ENCODE measurements around the gene GUCD1.
"Not testable (repeated sequence)": the region's sequence is repeated elsewhere in the genome, so short reads cannot be mapped to it uniquely, and the experiment has no call there.

Gene GUCD1

DNA sequence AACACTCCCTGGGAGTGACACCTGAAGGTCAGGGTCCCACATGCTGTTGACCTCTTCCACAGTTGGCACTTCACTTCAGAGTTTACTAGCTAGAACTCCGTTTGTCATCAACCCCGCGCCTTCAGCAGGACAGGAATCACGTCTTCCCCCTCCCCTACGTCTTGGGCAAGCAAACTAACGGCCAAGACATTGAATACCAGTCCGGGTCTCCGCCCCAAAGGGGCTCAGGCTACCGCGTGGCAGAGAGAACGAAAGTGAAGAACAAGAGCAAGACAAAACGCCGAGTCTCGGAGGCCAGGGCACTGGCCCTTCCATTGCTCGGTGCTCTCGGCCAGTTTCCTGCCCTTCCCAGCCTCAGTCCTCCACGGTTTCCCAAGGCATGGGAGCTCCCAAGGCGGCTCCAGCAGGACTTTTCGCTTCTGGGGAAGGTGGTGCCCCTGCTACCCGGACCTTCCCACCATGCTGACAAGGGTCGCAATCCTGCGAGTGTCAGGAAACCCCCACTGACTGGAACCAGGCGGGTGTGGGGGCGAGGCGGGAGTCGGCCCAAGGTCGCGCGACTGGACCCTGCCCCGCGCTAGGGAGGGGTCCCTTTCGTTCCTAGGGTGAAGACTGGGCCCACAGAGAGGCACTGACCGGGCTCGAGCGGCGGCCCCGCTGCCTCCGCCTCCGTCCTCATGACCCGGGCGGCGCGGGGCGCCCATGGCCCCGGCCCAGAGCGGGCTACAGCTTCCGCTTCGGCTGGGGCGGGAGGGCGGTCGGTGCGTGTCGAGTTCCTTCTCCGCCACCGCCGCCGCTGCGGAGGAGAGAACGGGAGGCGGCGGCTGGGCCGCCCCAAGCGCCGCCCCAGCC is at the start of gene GUCD1:
Gene GUCD1 (minus strand): TSS at position 826 of the 852 bp plus-strand sequence. CDS start 147 bp downstream, at position 679.
- peak; percentile 24 to 28 for DNase-seq

DNA sequence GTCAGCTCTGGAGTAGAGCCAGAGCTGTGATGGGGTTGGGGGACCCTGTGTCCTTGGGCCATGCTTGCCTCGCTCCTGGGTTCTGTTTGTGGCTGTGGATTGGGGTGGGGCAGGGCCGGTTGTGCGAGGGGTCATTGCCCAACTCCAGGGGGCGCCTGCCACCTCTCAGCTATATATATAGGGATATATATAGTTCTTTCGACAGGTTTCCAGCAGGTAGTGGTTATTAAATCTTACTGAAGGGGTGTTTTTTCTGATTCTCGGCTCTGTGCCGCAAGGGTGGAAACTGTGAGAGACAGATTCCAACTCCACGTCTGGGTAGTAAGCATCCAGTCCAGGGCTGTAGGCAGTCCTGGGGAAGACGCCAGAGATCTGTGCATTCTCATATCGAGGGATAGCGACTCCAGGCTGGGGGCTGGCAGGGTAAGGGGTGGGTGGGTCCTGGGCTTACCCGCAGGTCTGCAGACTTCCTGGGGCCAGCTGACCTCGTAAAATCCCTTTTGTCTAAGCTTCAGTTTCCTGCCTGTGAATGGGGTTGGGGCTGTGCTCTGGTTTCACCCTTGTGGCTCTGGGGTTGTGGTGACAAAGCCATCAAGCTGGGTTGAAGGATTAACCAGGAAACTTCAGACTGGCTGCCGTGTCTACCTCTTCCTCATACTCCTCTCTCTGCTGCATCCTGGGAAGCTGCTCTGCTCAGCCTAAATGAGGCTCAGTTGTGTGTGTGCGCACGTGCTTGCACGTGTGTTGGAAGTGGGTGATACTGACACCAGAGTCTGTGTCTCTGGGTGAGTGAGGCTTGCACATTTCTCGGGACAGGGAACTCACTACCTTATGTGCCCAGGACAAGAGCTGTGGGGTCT is 49.1 kb upstream of the GUCD1 start:
- peak in 1 of 2 donors; percentile 17 for DNase-seq

DNA sequence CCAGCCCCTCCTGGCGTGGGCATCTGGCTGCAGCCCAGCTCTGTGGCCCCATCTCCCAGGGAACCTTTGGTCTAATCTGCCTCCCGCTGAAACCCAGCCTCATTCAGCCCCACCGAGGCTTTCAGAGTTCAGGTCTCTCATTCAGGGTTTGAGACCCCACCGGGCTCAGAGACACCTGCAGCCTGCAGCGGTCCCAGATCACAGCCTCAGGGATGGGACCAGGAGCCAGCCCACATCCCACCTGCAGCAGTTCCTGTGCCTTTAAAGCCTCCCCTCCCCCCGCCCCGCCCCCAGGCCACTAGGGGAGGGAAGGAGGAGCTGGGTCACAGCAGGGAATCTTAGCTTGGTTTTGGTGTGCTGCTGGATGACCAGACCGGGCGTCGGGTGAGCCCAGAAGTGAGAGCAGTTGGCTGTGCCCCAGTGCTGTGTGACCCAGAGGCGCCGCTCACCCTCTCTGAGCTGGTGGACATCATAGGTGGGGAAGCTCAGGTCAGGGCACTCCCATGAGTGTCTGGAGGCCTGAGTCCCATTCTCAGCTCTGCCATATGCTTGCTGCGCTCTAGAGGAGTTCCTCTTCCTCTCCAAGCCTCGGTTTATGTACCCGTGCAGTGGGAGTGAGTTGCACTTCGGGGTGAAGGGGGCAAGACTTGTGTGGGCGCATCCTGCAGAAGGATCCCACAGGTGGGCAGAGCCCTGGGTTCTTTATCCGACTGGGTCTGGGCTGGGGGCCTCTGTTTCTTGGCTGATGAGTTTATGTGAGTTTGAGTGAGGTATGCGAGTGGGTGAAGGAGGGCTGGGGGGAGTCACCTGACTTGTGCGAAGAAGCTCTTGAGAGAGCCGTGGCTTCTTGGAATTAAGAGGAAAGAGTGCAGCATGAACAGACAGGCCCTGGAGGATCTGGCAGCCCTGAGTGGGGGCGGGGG is 48.2 kb upstream of the GUCD1 start, which contains the start of gene GGT1:
Gene GGT1 (plus strand): TSS at position 347 of the 923 bp plus-strand sequence. CDS start 7,889 bp downstream, outside the sequence.
- not testable (repeated sequence) for DNase-seq

DNA sequence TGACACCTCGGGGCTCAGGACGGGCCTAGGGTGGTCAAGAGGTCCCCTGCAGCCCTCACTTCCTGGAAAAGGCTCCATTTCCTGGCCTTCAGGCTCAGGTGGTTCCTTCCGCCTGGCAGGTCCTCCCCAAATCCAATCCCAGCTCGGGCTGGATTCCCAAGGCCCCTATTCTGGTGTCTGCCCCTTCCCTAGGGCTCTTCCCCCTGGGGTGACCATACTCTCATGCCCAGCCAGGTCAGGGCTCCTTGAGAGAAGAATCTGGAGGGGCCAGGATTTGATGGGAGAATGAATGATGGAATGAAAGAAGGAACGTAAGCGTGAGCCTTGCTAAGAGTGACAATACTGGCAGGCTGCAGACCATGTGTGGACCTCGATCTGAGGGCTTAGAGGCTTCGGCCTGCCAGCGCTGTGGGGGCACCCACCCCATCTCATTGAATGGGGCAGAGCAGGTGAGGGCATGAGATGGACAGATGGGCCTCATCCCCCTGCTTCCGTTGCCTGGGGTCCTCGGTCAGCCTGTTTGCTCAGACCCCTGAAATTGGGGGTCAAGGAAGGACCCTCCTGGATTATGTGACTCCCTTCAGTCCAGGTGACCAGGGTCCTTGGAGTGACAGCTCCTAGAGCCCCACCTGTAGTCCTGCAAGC is 47.3 kb upstream of the GUCD1 start:
- not testable (repeated sequence) for DNase-seq

DNA sequence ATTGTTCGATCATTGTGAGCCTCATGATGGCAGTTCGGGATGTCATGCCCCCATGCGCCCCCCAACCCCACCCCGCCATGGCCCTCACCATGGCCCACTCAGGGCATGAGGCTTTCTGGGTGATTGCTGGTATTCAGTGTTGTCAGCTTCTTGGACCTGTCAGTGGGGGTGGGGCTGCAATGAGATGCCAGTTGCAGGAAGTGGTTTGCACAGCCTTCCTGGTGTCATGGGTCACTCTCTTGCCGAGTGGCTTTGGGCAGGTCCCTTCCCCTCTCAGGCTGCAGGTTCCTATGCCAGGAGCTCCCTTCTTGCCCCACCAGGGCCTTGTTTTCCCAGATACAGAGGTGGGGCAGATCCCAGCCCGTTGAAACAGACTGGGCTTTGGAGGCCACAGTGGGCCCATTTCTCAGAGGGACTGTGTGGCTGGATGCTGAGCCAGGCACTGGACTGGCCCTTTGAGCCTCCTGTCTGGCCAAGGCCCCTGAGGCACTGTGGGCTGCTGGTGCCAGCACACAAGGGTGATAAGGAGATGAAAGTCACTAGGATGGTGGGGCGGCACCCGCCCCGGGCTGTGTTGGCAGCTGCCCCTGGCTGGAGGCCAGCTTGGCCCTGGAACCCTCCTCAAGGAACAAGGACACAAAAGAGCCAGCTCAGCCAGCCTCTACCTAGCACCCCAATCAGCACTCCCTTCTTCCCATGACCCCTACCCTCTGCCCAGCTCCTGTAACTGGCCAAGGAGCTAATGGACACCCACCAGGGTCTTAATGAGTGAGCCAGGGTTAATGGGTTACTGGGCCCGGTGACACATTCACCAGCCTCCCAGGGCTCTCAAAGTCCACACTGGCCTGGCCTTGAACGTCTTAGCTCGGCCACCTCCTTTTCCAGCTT is 46.5 kb upstream of the GUCD1 start:
- no peak for DNase-seq

DNA sequence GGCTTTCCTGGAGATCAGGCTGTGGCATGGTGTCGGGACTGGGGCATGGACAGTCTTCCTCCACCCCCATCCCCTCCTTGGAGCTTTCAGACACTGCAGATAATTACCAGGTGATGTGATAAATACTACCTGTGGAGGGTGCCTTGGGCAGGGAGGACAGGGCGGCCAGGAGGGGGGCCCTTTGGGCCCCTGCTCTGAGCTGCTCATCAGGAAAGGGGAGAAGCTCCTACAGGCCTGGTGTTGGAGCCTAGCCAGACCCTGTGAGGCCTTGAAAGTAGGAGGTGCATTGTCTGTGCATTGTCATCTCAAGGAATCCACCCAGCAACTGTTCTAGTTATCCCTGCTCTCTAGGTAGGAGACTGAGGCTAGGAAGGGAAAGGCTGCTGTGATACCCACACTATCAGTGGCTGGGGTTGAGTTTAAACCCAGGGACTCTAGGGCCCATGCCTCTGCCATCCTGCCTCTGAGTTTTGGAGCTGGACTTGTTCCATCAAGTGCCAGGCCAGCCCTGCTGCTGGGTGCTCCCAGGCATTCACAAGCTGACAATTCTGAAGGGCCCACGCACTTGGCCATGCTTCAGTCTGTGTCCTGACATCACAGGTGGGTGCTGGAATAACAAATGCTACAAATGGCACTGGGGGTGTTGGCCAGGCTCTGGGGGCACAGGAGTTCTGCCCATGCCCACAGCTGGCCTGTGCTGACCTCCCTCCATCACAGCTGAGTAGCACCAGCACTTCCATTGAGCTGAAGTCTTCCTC is 45.2 kb upstream of the GUCD1 start:
- DNase-seq: not testable (repeated sequence)

GRCh38 chr22:24599514-24599913 is 44.6 kb upstream of the GUCD1 start:
- DNase-seq: no peak

DNA sequence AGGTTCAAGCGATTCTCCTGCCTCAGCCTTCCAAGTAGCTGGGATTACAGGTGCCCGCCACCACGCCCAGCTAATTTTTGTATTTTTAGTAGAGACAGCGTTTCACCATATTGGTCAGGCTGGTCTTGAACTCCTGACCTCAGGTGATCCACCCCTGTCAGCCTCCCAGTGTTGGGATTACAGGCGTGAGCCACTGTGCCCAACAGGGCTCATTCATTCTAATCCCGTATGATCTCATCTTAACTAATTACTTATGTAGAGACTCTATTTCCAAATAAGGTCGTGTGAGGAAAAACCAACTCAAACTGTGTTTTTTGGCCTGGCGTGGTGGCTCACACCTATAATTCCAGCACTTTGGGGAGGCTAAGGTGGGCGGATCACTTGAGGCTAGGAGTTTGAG is 42.1 kb upstream of the GUCD1 start:
- DNase-seq: not testable (repeated sequence)

GRCh38 chr22:24595863-24596262 is 40.9 kb upstream of the GUCD1 start:
- DNase-seq: no peak

GRCh38 chr22:24595228-24595627 is 40.3 kb upstream of the GUCD1 start:
- no peak for DNase-seq

- DNase-seq: no peak
Observed at GRCh38 chr22:24594569-24595120, 39.7 kb upstream of the GUCD1 start.

DNA sequence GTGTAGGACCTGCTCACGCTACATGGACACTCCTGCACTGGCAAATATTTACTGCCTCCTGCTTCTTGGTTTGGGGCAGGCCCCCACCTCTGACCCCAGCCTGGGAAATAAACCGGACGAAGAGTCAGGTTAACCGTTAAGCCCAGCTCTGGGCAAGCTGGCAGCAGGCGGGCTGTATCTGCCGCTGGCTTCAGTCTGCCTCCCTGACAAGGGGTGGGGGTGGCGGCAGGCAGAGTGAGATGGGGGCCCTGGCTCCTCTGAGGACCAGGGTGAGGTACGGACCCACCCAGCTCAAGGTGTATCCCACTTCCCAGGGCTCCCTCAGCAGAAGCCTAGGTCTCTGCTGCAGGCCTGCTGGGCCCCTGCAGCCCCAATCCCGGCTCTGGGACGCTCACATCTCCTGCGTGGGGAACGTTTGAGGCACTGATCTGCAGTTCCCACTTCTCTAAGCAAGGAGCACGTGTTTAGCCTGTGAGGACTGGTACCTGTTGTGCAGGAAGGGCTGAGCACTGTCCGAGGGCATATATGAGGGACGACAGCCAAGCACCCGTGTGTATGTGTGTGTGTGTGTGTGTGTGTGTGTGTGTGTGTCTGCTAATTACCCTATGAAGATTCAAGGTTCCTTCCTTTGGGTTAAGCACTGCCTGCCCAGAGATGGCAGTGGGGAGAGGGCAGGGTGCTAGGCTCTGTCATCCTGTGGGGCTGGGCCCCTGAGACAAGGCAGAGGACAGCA is 39.1 kb upstream of the GUCD1 start:
- DNase-seq: no peak

DNA sequence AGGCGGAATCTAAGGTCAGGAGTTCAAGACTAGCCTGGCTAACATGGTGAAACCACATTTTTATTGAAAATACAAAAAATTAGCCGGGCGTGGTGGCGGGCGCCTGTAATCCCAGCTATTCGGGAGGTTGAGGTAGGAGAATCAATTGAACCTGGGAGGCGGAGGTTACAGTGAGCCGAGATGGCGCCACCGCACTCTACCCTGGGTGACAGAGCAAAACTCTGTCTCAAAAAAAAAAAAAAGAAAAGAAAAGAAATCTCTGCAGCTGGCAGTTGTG is 38.6 kb upstream of the GUCD1 start:
- DNase-seq: not testable (repeated sequence)

DNA sequence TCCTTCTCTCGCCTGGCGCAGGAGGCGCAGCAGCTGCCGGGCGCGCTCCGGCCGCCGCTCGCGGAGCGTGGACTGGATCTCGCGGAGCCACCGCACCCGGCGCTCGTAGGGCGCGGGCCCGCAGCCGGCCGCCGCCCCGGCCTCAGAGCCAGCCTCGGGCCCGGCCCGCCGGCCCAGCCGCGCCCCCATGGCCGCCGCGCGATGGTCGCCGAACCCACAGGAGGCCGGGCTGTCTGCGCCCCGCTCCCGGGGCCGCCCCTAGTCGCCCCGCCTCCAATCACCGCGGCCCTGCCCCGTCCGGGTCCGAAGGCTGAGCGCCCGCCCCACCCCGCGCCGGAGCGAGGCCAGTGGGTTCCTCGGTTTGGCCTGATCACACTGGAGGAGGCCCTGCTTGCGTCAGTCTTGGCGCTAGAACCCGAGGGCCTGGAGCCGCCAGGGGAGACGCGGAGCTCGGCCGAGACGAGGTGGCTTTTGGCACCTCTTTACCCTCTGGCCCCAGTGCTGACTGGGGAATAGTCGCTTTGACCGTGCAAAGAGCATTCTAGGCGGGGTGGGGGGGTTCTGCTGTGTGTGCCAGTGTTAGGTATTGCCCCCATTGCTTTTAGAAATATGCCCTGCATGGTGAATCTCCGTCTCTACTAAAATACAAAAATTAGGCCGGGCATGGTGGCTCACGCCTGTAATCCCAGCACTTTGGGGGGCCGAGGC is 38.1 kb upstream of the GUCD1 start, which contains the start of gene LRRC75B:
Gene LRRC75B (minus strand): TSS at position 223 of the 708 bp plus-strand sequence. CDS start 34 bp downstream, at position 189.
- no peak for DNase-seq

- DNase-seq: no peak
Observed at GRCh38 chr22:24592058-24592850, 37.3 kb upstream of the GUCD1 start.

DNA sequence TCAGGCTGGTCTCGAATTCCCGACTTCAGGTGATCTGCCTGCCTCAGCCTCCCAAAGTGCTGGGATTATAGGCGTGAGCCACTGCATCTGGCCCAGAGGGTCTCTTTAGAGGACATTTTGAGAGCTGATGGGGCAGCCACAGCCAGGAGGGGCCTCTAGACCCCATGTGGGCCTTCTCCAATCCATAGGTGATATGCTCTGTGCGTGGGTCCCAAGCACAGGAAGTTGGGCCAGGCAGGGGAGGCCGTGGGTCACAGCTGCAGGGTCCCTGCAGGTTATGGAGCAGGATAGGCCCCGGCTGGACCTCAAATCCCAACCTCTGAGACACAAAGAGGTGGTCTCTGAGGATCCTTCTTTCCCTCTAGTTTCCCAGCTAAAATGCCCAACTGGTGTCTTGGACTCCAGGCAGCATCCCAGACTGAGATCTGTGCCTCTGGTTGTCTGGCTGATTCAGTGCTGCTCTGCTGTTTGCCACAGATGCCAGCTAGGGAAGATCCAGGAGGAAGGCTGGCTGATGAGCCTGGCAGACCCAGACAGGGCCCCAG is 36.4 kb upstream of the GUCD1 start:
- no peak for DNase-seq

DNA sequence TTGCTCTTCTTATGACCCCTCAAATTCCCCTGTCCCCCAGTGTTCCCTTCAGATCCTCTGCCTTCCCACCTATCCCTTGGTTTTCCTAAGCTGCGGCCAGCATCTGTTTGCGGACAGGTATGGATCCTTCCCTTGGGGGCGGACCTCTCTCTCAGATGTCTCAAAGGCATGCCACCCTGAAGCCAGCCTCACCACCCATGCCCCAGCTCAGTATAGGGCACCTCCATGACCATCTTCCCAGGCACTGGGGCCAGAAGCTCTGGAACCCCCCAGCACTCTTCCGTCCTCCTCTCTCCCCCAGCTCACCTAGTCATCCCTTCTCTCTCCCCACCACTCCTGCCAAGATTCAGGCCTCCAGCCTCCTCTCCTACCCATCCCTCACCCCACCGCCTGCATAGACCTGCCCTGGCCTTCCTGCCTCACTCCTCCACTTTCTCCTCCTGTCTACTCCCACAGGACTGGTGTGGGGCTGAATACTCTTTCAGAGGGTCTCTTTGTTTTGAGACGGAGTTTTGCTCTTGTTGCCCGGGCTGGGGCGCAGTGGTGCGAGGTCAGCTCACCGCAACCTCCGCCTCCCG is 35.7 kb upstream of the GUCD1 start:
- no peak for DNase-seq
